Kidney (tissue), 14 donors: ENCODE results near the gene SH3RF3. TPM values are rescaled to one million over a fixed set of nuclear protein-coding genes. Genes with fewer than 3 reads are reported as not detected.

ENCODE experiments used
- DNase-seq, 5 donors: peaks; one replicate each; pipeline ENCODE4 v3.0.0-alpha.2; 2013 to 2020
- FAIRE-seq: peaks from 2 replicates; lab custom pipeline; 2012; peaks lifted over from hg19 to GRCh38; lab: Jason Lieb, UNC
- H3K27ac ChIP-seq, 2 donors: one replicate each; pipeline ENCODE4 v1.7.0; 2013; ENCODE audit warnings: low read depth in 2 of 2, low read length in 2 of 2, inconsistent platforms in 1 of 2
- H3K27me3 ChIP-seq: one replicate; pipeline ENCODE4 v1.7.1; 2013; ENCODE audit warnings: low read length, inconsistent platforms; ENCODE audit not compliant: control insufficient read depth, insufficient read depth
- H3K36me3 ChIP-seq, 3 donors: one replicate each; pipeline versions ENCODE4 v1.7.0 to v1.7.1; 2013; ENCODE audit warnings: low read length in 3 of 3, control low read depth in 1 of 3, inconsistent platforms in 1 of 3; ENCODE audit not compliant: insufficient read depth in 3 of 3, control insufficient read depth in 2 of 3
- H3K4me1 ChIP-seq, 3 donors: one replicate each; pipeline versions ENCODE4 v1.7.0 to v1.7.1; 2013; ENCODE audit warnings: low read length in 3 of 3, inconsistent platforms in 1 of 3, low read depth in 1 of 3; ENCODE audit not compliant: control insufficient read depth in 2 of 3, insufficient read depth in 2 of 3
- H3K4me3 ChIP-seq, 3 donors: one replicate each; pipeline versions ENCODE4 v1.7.0 to v1.8.1; 2013; ENCODE audit warnings: low read length in 3 of 3, control low read depth in 1 of 3, inconsistent platforms in 1 of 3
- H3K9ac ChIP-seq, 3 donors: one replicate each; pipeline versions ENCODE4 v1.7.0 to v1.7.1; 2013; ENCODE audit warnings: low read length in 3 of 3, control low read depth in 1 of 3, inconsistent platforms in 1 of 3
- H3K9me3 ChIP-seq, 3 donors: one replicate each; pipeline versions ENCODE4 v1.7.0 to v1.7.1; 2013; ENCODE audit warnings: low read length in 3 of 3, control low read depth in 1 of 3, inconsistent platforms in 1 of 3; ENCODE audit not compliant: control insufficient read depth in 2 of 3, insufficient read depth in 1 of 3
- CTCF ChIP-seq: IDR thresholded peaks from 3 replicates; pipeline ENCODE4 v1.5.1; 2012; ENCODE audit warnings: mild to moderate bottlenecking, moderate library complexity, borderline replicate concordance; ENCODE audit not compliant: insufficient read depth; ENCODE audit errors: extremely low read depth
- intact Hi-C: fragments of 100-400 bp; cut with DNase I; formaldehyde crosslinking; loops from one replicate; pipeline ENCODE4 v1.11.1; 2022
- polyA plus RNA-seq: library from polyadenylated mRNA; stranded (reverse); fragments of 350-450 nt; fragmentation: Illumina TruSeq; extraction: RNeasy Lipid Tissue Mini Kit (QIAGEN cat#74804); gene quantifications from one replicate; pipeline ENCODE4 v1.2.3, GENCODE V29; 2014; ENCODE audit warnings: low read depth, low replicate concordance; ENCODE audit not compliant: insufficient read depth
- total RNA-seq: library from RNA; stranded (reverse); fragmentation: NEBNext Ultra II Directional; extraction: Animal tissue kit (Norgen Biotek cat#: 25700); gene quantifications from one replicate; pipeline ENCODE4 v1.2.1, GENCODE V29; 2021
- donor health status: control.
- donor health status: control.
- donor health status: control.
- donor health status: control.
- donor health status: control.
- donor health status: DM: yes; HTN: yes; CAD: no.
- donor health status: Normal renal cell carcinoma (clear cell type).

SH3RF3 gene
- total and polyA plus RNA-seq, 2 donors from 2014 or later, result 1.7 to 10.7 TPM

- no peak for FAIRE-seq
Measured at GRCh38 chr2:109381327-109381820, 252.4 kb downstream of the SH3RF3 start.

GRCh38 chr2:109382226-109382895 is 253.4 kb downstream of the SH3RF3 start:
- DNase-seq, result peak in 3 of 5 donors; percentile 8 to 52 (median 24)
- no peak overlapping the region for H3K9ac ChIP-seq
- no peaks in the 10 kb centered on the region for H3K9me3 ChIP-seq
- no peak overlapping the region for H3K4me3 ChIP-seq
- H3K27me3 ChIP-seq, result no peaks in the 10 kb centered on the region
- no peak overlapping the region for H3K27ac ChIP-seq
- no peaks in the 10 kb centered on the region for H3K36me3 ChIP-seq
- no peak for TF ChIP-seq CTCF
- FAIRE-seq, result no peak
- intact Hi-C loops, result no loop called here
- peaks cover 0 to 7% (median 5%) of the 10 kb centered on the region in 3 donors for H3K4me1 ChIP-seq

More at GRCh38 chr2:109381327-109381820, 252.4 kb downstream of the SH3RF3 start:
- peaks cover 0 to 7% (median 5%) of the 10 kb centered on the region in 3 donors for H3K4me1 ChIP-seq
- H3K9ac ChIP-seq, result no peak overlapping the region
- no peaks in the 10 kb centered on the region for H3K9me3 ChIP-seq
- TF ChIP-seq CTCF, result no peak
- no peak overlapping the region for H3K4me3 ChIP-seq
- peak in 2 of 5 donors; percentile 8 to 41 for DNase-seq
- no peak overlapping the region for H3K27ac ChIP-seq
- H3K36me3 ChIP-seq, result no peaks in the 10 kb centered on the region
- intact Hi-C loops, result no loop called here
- no peaks in the 10 kb centered on the region for H3K27me3 ChIP-seq

GRCh38 chr2:109382951-109383350 is 253.9 kb downstream of the SH3RF3 start:
- peak; percentile 28 to 78 (median 56) for DNase-seq
- intact Hi-C loops, result no loop called here

More at GRCh38 chr2:109382951-109383350, 253.9 kb downstream of the SH3RF3 start:
- Histone ChIP-seq H3K4me1 (peaks cover 0 to 7% (median 5%) of the 10 kb centered on the region in 3 donors), H3K9ac (no peak overlapping the region), H3K36me3 (no peaks in the 10 kb centered on the region), H3K9me3 (no peaks in the 10 kb centered on the region), H3K4me3 (no peak overlapping the region), H3K27me3 (no peaks in the 10 kb centered on the region), H3K27ac (no peak overlapping the region)
- FAIRE-seq, result no peak
- no peak for TF ChIP-seq CTCF
